M059J (cell line): ENCODE results near the gene PHF23. TPM values are rescaled to one million over a fixed set of nuclear protein-coding genes. Genes with fewer than 3 reads are reported as not detected.

ENCODE experiments used
- DNase-seq: peaks from one replicate; pipeline ENCODE4 v3.0.0-alpha.2; 2012; ENCODE audit warnings: low read depth
- total RNA-seq: library from RNA; depleted of rRNA; stranded (reverse); fragments of >200 nt; shearing (Covaris generic); gene quantifications from 2 replicates; pipeline ENCODE4 v1.2.3, GENCODE V29; 2014

Gene PHF23
- total RNA-seq, 1 experiment from 2014 or later: 49.6 TPM

DNA sequence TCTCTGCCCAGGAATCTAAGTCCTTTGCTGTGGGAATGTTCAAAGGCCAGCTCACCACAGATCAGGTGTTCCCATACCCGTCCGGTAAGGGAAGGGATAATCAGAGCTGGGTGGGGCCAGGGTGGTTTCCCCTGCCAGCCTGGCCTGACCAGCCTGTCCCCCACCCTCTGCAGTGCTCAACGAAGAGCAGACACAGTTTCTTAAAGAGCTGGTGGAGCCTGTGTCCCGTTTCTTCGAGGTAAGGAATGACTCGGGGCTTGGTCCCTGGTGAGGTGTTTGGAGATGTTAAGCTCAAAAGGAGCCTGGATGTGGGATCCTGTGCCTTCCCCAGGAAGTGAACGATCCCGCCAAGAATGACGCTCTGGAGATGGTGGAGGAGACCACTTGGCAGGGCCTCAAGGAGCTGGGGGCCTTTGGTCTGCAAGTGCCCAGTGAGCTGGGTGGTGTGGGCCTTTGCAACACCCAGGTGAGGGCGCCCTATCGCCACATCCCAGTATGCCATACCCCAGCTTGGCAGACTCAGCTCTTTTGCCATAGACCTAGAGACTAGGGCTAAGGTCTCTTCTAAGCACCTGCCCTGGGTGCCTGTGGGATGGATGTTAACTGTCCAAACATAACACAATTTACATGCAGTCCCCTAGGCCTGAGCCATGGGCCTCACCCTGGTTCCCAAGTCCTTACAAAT lies 18.5 kb downstream of the PHF23 start:
- peak; percentile 64 for DNase-seq

DNA sequence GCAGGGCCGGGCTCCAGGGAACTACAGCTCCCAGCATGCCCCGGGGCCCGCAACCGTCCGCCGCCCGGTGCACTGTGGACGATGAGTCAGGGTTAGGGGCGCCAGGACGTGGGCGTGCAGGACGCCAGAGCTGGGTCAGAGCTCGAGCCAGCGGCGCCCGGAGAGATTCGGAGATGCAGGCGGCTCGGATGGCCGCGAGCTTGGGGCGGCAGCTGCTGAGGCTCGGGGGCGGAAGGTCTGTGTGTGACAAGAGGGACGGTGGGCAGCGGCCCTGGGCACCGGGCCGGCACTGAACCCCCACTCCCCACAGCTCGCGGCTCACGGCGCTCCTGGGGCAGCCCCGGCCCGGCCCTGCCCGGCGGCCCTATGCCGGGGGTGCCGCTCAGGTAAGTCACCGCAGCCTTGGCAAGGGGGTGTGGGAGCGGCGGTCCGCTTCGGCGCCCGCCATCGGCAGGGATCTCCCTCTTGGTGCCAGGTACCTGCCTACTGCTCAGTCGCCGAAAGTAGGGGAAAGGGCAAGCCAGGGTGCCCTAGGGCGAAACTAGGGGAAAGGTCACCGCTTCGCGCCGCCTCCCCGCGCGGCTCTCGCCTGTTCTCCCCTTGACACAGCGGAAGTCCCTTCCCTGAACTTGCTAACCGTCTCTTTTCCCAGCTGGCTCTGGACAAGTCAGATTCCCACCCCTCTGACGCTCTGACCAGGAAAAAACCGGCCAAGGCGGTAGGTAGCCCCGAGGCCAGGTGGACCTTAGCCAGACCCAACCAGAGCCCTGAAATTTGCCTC lies 19.3 kb downstream of the PHF23 start, which contains the start of the genes ACADVL and DLG4:
ACADVL (plus strand) TSS at position 127 of the 781 bp plus-strand sequence; CDS start at position 174, 47 bp downstream.
DLG4 (minus strand) TSS at position 25 of the 781 bp plus-strand sequence.
- DNase-seq: peak; percentile 94

DNA sequence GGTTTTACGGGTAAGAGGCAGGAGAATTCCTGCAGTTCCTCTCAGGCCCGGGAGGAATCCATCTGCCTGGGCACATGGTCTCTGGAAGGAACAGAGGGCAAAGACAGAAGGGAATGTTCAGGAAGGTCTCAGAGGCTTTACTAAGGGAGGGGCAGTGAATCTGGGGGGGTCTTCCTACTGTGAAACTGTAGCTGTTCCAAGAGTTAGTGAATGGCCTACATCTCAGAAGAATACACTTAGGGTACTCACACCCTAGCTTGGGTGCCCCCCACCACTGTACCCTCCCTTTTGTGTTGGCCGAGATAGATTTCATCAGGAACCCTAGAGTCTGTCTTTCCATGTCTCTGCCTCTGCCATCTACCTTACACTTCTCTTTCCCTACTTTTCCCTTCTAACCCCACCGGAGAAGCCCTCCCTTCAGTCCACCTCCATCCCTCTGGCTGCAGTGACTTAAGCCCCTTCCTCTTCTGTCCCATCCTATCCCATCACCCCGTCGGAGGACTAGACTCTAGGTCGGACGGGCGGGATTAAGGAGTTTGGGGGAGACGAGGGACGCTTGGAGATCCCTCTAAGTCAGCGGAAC lies 19.9 kb downstream of the PHF23 start:
- no peak for DNase-seq

DNA sequence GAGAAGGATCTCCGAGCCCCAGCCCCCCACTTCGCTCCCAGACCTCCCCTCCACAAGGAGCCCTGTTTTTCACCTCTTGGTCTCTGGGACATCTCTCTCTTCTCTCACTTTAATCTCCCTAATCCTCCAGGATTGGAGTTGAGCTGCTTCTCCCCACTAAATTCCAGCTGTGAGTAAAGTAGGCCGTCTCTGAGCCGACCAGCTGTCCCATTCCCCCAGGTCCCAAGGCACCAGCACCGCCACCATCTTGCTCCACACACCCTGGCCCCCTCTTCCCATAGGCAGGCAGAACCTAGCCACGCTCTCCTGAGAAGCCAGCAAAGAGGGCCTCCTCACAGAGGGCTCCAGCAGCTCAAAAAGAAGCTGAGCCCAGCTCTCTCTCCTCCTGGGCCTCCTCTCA lies 20.5 kb downstream of the PHF23 start:
- no peak for DNase-seq

DNA sequence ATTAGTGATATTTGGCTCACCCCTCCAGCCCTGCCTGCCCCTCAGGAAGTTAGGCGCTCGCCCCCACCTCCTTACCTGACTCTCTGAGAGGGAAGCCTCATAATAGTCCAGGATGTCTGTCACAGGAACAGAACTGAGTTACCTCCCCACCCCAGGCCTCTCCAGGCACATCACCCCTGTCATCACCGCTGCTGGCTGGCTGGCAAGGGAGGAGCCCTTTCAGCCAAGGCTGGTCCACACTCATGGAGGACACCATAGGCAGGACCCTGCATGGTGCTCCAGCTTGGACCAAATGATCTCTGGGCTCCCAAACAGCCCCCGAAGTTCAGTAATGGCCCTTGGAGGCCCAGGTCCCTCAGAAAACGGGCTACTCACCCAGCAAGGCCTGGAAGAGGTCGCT lies 21.1 kb downstream of the PHF23 start:
- no peak for DNase-seq

DNA sequence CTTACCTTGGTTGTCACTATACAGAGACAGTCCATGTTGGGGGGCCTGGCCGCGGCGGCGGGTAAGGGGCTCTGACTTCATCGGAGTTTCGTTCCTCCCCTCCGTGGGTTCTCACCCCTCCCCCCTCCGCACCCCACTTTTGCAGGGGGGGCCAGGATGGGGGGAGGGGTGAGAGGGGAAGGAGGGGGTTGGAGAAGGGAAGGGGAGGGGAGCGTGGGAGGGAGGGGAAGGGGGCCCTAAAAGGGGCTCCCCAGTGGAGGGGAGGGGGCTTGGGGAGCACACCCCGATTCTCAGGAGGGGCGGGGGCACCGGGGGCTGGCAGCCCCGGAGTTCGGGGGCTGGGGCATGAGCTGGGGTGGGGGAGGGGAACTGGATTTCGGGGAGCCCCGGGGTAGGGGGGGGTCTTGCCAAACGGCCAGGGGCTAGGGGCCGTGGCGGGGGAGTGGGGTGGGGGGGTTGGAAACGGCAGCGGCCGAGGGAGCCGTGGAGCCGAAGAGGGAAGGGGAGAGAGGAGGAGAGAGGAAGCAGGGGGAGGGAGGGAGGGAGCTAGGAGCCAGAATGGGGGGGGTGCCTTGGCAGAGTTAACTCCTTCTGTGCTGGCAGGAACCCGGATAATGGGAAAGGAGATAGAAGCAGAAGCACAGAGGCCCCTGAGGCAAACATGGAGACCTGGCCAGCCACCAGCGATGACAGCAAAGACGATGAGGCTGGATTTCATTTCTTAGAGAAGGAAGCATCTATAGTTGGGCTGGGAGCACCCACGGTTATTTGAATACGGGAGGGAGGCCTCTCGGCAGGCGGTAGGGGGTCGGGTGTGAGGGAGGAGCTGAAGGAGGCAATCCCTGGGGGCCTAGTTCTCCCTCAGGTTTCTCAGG lies 21.9 kb downstream of the PHF23 start:
- DNase-seq: peak; percentile 54

DNA sequence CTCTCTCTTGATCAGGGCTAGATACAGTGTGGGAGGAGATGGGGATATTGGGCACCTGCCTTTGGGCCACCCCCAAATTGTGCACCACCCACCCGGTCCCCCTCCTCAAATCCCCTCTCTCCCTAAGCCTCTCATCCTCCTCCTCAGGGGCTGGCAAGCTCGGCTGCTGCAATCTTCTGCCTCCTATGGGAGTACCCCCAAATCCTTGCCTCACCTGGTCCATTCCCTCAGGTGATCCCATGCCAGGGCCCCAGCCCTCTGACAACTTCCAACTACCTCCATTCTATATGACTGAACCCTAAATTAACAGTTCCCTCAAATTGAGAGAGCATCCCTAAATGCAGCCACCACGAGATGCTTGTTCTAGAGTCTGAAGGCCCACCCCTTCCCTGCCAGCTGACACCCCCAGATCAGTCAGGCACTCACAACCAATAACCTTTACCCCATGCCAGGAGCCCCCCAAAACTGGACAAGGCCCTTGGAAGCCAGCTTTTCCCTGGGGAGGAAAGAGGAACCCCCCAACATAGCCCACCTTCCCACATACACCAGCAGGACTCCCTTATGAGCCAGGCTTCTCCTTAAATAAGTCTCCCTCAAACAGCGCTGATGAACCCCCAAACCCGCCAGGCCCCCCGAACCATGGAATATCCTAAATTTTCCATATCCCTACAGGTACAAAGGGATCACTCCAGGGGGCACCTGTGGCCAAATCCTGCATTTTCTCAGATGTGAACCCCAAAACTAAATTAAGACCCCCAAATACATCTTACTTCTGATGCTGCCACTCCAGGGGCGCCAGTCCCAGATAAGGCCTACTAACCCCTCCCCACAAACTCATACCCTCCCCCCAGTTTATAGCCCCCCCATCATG lies 22.8 kb downstream of the PHF23 start:
- no peak for DNase-seq

DNA sequence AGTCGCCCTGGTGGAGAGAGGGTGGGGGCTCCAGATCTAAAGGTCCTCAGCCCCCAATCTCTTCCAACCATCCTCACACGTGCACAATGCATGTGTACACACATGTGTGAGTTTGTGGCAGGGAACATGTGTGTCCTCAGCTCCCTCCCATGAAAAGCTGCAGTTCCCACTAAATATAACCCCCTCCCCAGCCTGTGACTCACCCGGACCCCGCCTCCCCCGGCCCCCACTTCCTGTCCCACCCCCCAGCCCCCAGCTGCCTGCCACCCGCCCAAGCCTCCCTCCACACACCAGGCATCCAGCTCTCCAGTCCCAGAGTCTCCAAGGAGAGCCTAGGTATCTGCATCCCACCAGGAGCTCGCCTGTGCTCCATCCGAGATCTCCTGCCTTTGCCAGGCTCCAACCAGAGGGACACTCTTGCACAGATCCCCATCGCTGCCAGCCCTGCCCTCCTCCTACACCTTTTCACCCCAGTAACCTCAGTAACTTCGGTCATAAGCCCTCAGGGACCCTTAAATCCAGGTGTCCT lies 23.5 kb downstream of the PHF23 start:
- no peak for DNase-seq

DNA sequence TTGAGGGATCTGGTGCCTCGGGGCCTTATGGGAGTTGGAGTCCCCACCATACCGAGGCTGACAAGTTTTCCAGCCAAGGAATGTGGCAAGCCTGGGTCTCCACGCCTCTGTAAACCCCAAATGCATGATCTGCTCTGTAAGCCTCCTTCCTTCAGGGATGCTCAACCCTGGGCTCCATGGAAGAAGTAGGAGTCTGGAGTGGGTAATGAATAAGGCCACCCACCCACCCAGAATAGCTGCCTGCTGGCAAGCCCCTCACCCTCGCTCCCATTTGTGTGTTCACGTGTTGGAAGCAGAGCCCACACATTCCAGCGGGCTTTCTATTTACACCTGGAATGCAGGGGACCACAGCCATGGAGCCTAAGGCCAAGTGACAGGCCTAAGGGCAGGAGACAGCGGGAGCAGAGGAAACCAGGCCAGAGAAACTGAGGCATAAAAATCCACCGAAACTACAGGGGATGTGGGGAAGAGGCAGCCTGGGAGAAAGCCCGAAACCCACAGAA lies 24.1 kb downstream of the PHF23 start:
- peak; percentile 44 for DNase-seq

DNA sequence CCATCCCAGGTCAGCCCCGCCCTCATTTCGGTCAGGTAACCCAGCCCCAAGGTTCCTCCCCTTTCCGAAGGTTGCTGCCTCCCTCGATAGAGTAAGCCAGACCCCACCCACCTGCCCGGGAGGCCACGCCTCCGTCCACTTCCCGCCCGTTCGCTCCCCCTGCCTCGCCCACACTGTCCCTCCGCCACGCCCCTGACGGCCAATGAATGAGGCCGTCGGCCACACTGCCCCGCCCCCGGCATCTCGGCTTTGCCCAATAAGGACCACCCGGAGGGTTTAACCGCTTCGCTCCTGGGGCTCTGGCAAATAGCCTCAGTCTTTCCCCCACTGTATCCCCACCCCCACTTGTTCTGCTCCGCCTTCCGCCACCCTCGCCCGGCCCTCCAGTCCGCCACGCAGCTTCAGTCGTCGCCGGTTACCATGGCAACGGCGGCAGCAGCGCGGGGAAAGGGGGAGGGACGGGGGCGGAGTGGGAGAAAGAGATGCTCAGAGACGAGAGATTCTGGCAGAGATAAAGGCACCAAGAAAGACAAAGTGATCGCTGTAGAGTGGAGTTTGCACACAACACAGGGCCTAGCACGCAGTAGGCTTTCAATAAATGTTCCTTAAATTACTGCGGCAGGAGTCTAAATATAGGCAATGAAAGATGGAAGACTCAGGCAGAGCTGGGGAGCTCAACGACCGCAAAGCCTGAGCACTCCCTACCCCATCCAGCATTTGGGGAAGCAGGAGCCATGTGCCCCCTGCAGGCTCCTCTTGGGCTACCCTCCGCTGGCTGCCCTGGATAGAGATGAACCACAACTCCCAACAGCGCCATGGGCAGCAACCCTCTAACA lies 24.7 kb downstream of the PHF23 start:
- DNase-seq: peak; percentile 95

DNA sequence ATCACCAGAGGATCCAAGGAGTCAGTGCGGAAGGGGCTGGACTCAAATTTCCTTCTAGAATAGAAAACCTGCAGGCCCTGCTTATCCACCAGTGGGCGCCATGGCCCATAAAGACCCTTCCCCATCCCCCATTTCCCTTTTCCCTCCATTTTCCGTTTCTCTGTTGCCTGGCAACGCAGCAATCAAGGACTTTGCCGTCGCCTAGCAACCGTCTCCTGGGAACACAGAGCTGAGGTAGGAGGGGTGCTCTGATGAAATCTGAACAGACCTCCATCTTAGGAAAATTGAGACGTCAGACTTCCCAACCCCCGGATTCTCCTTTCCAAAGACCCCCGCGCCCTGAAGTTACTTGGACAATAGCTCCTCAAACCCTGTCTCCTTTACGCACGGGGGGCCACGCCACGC lies 25.4 kb downstream of the PHF23 start:
- peak; percentile 84 for DNase-seq

DNA sequence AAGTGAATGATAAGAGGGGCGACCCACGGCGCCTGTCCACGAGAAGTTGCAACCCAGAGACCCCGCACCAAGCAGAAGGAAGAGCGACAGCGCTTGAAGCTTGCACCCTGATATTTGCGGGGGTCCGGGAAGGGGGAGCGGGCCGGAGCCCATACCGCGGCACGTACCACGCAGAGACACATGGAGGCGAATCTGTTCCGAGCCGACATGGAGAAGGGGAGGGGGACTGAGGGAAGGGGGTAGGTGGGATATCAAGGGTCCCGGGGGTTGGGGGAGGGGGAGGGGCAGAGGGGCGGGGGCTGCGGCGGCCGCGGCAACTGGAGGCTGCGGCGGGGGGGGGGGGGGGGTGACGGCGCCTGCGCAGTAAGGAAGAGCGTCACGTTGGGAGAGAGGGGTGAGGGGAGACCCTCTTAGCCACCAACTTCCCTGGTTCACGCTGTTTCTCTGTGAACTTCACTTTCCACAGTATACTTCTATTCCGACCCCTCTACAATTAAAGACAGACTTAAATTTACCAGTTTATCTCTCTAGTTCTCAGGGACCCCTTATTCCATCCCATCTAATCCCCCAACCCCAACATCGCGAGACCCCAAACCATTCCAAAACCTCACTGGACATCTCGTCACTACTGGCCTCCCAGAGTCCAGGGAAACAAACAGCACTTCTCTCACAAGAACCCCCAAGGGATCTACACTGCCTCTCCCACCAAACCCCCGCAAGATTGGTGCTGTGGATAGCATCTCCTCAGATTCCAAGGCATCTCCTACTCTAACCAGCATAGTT lies 27.6 kb downstream of the PHF23 start:
- no peak for DNase-seq

DNA sequence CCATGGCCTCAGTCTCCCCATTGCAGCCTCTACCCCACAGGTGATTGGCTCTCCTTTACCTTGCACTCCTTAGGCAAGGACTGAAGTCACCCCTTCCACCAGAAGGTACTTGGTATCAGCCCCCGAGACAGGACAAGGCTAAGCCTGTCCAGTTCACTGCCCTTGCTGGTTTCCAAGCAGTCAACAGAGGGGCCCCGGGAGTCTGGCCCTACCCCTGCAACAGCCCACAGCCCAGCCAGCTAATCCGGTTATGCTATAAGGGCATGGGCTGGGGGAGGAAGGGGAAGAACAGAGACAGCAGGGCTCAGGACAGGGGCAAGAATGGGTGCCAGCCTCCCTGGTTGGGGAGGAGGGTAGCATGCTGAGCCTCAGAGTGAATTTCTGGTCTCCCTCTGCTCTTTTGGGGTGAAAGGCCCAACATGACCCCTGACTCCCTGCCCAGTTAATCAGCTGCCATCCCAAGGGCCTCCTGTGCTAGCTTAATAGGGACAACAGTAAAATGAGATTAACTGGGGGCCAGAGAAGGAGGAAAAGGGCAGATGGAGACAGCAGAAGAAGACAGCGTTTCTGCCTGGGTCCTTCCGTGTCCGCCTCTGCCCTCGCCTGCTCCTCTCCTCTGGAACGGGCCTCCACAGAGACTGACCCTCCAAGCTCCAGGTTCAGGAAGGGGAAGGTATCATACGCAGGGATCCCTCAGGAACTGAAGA lies 30.4 kb downstream of the PHF23 start:
- no peak for DNase-seq

DNA sequence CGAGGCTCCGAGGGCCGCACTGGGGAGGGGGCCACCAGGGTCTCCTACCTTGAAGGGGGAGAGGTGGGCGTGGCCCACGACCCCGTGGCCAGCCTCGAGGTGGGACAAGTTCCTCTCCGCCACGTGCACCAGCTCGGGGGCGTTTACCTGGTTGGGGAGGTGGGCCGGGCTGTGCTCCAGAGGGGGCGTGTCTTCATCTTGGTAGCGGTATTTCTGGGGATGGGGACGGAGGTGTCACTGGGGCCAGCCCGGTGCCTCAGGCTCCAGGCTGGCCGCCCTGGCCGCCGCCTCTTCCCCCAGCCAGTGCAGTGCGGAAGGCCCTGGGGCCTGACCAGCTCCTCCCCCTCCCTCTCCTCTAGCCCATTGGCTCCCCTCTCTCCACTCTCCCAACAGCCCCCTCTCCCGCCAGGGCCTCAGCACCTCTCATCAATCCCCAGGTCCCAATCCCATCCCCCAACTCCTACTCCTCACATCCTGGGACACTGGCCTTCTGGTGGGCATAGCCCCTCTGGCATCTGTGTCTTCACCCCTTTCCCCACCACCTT lies 31.2 kb downstream of the PHF23 start:
- no peak for DNase-seq

DNA sequence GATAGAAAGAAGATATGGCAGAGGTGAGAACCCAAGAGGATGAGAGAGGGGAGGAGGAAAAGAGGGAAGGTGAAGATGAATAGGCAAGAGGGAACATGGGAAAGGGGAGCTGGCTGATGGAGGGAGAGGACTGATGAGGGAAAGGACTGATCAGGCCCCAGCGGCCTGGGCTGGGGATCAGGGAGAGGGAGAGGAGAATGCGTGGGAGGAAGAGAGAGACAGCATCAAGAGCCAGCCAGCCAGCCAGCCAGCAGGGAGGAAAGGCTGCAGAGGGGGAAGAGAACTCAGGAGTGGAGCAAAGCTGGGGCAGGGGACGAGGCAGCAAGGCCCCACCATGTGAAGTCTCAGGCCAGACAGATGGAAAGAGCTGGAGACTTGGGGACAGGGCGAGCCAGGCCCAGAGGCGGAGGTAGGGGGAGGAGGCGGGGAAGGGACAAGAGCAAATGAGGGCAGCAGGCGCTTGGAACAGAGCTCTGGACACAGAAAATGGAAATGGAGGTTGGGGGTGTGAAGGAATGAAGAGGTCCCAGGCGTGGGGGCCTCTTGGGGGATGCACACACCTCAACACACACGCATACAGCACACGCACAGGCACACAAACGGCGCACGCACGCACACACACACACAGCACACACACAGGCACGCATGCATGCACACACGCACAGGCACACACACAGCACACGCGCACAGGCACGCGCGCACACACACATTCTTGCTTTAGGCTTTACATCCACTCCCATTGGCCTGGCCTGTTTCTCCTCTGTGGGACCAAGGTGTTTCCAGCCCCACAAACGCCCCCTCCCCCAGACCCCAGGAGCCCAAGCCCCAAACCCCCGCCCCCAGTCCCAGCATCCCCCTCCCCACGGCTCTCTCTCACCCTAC lies 31.9 kb downstream of the PHF23 start:
- no peak for DNase-seq

DNA sequence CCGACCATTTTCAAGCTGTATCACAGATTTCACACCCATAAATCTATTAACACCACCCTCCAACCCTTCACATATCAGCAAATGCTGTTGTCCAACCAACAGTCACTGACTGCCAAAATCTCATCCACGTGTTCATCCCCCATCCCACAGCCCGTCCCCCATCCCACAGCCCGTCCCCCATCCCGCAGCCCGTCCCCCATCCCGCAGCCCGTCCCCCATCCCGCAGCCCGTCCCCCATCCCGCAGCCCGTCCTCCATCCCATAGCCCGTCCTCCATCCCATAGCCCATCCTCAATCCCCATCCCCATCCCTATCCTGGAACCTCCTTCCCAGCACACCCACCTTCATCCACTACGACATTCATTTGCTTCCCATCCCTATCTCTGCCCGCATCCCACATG lies 33.7 kb downstream of the PHF23 start:
- DNase-seq: no peak
